Measurements from ENCODE around the gene HAO2.

DNA sequence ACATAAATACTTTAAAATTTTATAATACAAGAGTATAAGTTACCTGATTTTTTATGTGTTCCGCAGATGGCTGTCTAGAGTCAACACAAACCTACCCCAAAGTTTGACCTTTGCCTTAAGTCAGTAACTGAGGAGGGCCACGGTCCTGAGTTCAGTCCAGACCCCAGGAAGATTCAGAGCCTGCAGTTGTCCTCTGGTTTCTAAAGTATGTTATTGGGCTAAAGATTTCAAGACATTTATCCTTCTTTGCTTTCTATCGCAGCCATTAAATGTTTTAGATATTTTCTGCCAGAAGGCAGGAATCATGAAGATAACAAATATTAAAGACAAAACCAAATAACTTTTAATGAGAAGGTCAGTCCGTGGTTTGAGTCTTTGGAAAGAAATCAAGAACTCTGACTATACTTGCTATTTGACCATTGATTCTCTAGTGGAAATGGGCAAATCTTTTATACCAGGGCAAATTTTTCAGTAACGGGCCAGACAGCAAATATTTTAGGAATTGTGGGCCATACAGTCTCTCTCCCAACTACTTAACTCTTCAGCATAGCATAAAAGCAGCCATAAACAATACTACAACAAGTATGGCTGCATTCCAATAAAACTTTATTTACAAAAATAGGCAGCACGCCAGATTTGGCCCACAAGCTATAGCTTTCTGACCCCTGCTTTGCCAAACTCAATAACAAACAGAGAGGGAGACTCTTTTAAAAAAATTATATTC is 38.0 kb upstream of the HAO2 start:
- TF ChIP-seq, protein P1, sequence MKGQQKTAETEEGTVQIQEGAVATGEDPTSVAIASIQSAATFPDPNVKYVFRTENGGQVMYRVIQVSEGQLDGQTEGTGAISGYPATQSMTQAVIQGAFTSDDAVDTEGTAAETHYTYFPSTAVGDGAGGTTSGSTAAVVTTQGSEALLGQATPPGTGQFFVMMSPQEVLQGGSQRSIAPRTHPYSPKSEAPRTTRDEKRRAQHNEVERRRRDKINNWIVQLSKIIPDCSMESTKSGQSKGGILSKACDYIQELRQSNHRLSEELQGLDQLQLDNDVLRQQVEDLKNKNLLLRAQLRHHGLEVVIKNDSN (IDR thresholded peaks at IDR 0.05) = no peak
- no peak for TF ChIP-seq EGR1 (IDR thresholded peaks at IDR 0.05)
- TF ChIP-seq, protein P2, sequence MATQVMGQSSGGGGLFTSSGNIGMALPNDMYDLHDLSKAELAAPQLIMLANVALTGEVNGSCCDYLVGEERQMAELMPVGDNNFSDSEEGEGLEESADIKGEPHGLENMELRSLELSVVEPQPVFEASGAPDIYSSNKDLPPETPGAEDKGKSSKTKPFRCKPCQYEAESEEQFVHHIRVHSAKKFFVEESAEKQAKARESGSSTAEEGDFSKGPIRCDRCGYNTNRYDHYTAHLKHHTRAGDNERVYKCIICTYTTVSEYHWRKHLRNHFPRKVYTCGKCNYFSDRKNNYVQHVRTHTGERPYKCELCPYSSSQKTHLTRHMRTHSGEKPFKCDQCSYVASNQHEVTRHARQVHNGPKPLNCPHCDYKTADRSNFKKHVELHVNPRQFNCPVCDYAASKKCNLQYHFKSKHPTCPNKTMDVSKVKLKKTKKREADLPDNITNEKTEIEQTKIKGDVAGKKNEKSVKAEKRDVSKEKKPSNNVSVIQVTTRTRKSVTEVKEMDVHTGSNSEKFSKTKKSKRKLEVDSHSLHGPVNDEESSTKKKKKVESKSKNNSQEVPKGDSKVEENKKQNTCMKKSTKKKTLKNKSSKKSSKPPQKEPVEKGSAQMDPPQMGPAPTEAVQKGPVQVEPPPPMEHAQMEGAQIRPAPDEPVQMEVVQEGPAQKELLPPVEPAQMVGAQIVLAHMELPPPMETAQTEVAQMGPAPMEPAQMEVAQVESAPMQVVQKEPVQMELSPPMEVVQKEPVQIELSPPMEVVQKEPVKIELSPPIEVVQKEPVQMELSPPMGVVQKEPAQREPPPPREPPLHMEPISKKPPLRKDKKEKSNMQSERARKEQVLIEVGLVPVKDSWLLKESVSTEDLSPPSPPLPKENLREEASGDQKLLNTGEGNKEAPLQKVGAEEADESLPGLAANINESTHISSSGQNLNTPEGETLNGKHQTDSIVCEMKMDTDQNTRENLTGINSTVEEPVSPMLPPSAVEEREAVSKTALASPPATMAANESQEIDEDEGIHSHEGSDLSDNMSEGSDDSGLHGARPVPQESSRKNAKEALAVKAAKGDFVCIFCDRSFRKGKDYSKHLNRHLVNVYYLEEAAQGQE (IDR thresholded peaks at IDR 0.05; ENCODE audit: low read depth) = no peak
- no peak for TF ChIP-seq FOXM1 (IDR thresholded peaks at IDR 0.05; ENCODE audit: borderline replicate concordance, low read depth)
- TF ChIP-seq EP300 (IDR thresholded peaks at IDR 0.05; ENCODE audit: borderline replicate concordance) = no peak
- TF ChIP-seq NFIC (IDR thresholded peaks at IDR 0.05) = 0 out of 2 replicates have a peak, but pooled peaks have one; percentile 10
- TF ChIP-seq CREB1 (IDR thresholded peaks at IDR 0.05; ENCODE audit: low read depth) = no peak
- TF ChIP-seq, protein P3, sequence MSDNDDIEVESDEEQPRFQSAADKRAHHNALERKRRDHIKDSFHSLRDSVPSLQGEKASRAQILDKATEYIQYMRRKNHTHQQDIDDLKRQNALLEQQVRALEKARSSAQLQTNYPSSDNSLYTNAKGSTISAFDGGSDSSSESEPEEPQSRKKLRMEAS (IDR thresholded peaks at IDR 0.05) = no peak
- no peak for TF ChIP-seq TAF1 (IDR thresholded peaks at IDR 0.05; ENCODE audit: low read depth)
- no peak for TF ChIP-seq TEAD4 (IDR thresholded peaks at IDR 0.05)
- TF ChIP-seq TCF12 (IDR thresholded peaks at IDR 0.05; ENCODE audit: low read depth) = no peak
- TF ChIP-seq RAD21 (IDR thresholded peaks at IDR 0.05; ENCODE audit: low read depth) = no peak
